Gastroesophageal sphincter (tissue), 4 donors: ENCODE results near the gene ARL4C. TPM values are rescaled to one million over a fixed set of nuclear protein-coding genes. Genes with fewer than 3 reads are reported as not detected.

Experiments
- ATAC-seq: fragments of 150-250 bp; one replicate; pipeline ENCODE4 v1.9.1; 2016; ENCODE audit warnings: mild to moderate bottlenecking, moderate library complexity
- H3K27ac ChIP-seq, 4 donors: fragments of 200-600 bp; sonication (generic) in 3 of 4; 1 replicate in 3 of 4; 2 replicates in 1 of 4; pipeline ENCODE4 v1.5.1; 2016 to 2019
- H3K27me3 ChIP-seq: fragments of 200-600 bp; sonication (generic); one replicate; pipeline ENCODE4 v1.5.1; 2019
- H3K36me3 ChIP-seq, 2 donors: fragments of 200-600 bp; sonication (generic); one replicate each; pipeline ENCODE4 v1.5.1; 2019; ENCODE audit warnings: control low read depth in 1 of 2
- H3K4me1 ChIP-seq, 3 donors: fragments of 200-600 bp; sonication (generic); 1 replicate in 2 of 3; 2 replicates in 1 of 3; pipeline ENCODE4 v1.5.1; 2016 to 2019; ENCODE audit warnings: control low read depth in 2 of 3
- H3K4me3 ChIP-seq, 2 donors: fragments of 200-600 bp; sonication (generic); one replicate each; pipeline ENCODE4 v1.5.1; 2019; ENCODE audit warnings: mild to moderate bottlenecking in 1 of 2, moderate library complexity in 1 of 2
- H3K9me3 ChIP-seq, 3 donors: fragments of 200-600 bp; sonication (generic); one replicate each; pipeline ENCODE4 v1.5.1; 2017 to 2019; ENCODE audit warnings: control low read depth in 2 of 3
- CTCF ChIP-seq, 4 experiments: fragments of 200-600 bp in 2 of 4; fragments of 450-650 bp in 2 of 4; sonication (generic) in 1 of 4; IDR thresholded peaks; one replicate each; pipeline ENCODE4 v1.5.1; 2017 to 2019; ENCODE audit warnings: antibody characterized with exemption in 4 of 4, mild to moderate bottlenecking in 2 of 4, moderate library complexity in 2 of 4
- EP300 ChIP-seq: sonication (generic); formaldehyde crosslinking; IDR thresholded peaks from one replicate; pipeline ENCODE4 v1.6.1; 2017; ENCODE audit warnings: antibody characterized with exemption, mild to moderate bottlenecking
- POLR2A ChIP-seq, 2 donors: fragments of 450-650 bp; IDR thresholded peaks; one replicate each; pipeline ENCODE4 v1.6.1; 2017; ENCODE audit warnings: antibody characterized with exemption in 2 of 2, mild to moderate bottlenecking in 2 of 2, moderate library complexity in 1 of 2
- POLR2AphosphoS5 ChIP-seq: sonication (generic); formaldehyde crosslinking; IDR thresholded peaks from one replicate; pipeline ENCODE4 v1.6.1; 2017; ENCODE audit warnings: antibody characterized with exemption
- WGBS, 2 donors: methylation state at CpG; one replicate each; pipeline ENCODE4 v1.1.5; 2018; ENCODE audit warnings: low coverage in 1 of 2; 5-methylcytosine and 5-hydroxymethylcytosine counted together
- total RNA-seq, 4 donors: library from RNA; depleted of rRNA; stranded (reverse); fragments of >200 nt; gene quantifications; one replicate each; pipeline ENCODE4 v1.1.0, GENCODE V29; 2016

ARL4C gene
- total RNA-seq, 4 donors from 2014 or later = 3.7 to 12.7 (median 7.2) TPM

GRCh38 chr2:234483568-234484251, 13.2 kb downstream of the ARL4C start:
- Histone ChIP-seq H3K4me1 (no peaks in the 10 kb centered on the region), H3K4me3 (no peak overlapping the region), H3K27me3 (no peaks in the 10 kb centered on the region), H3K36me3 (no peaks in the 10 kb centered on the region), H3K9me3 (no peaks in the 10 kb centered on the region), H3K27ac (no peak overlapping the region)
- no peak for ATAC-seq
- TF ChIP-seq CTCF (IDR thresholded peaks at IDR 0.05) = peak in 1 of 4 experiments; percentile 39
- no peak for TF ChIP-seq EP300
- 69 to 73% methylated on average over 5 to 8 of the region's 9 CpGs for WGBS, 2 donors

- no peaks in the 10 kb centered on the region for H3K36me3 ChIP-seq
- H3K27ac ChIP-seq = no peak overlapping the region
- no peaks in the 10 kb centered on the region for H3K27me3 ChIP-seq
- no peaks in the 10 kb centered on the region for H3K4me1 ChIP-seq
- TF ChIP-seq CTCF (IDR thresholded peaks at IDR 0.05) = no peak
- no peak for TF ChIP-seq POLR2A (IDR thresholded peaks at IDR 0.05)
- no peak for TF ChIP-seq EP300
- no peak for TF ChIP-seq POLR2AphosphoS5
- H3K4me3 ChIP-seq = no peak overlapping the region
- WGBS, 2 donors = 83 to 91% methylated on average over 4 to 5 of the region's 5 CpGs
- ATAC-seq = no peak
- no peaks in the 10 kb centered on the region for H3K9me3 ChIP-seq
These were observed 15.6 kb downstream of the ARL4C start for GRCh38 chr2:234481301-234481700.

- no peaks in the 10 kb centered on the region for H3K27me3 ChIP-seq
- H3K4me3 ChIP-seq = no peak overlapping the region
- H3K27ac ChIP-seq = no peak overlapping the region
- TF ChIP-seq POLR2A (IDR thresholded peaks at IDR 0.05) (no peak), EP300 (no peak), CTCF (IDR thresholded peaks at IDR 0.05) (no peak), POLR2AphosphoS5 (no peak)
- no peaks in the 10 kb centered on the region for H3K36me3 ChIP-seq
- 56 to 74% methylated on average over 3 of the region's 3 CpGs for WGBS, 2 donors
- no peaks in the 10 kb centered on the region for H3K9me3 ChIP-seq
- no peaks in the 10 kb centered on the region for H3K4me1 ChIP-seq
- no peak for ATAC-seq
These were observed 16.5 kb downstream of the ARL4C start for GRCh38 chr2:234480337-234480736.

- no peak overlapping the region for H3K4me3 ChIP-seq
- H3K27me3 ChIP-seq = no peaks in the 10 kb centered on the region
- no peaks in the 10 kb centered on the region for H3K9me3 ChIP-seq
- WGBS, 2 donors = 82 to 88% methylated on average over 9 of the region's 9 CpGs
- H3K36me3 ChIP-seq = no peaks in the 10 kb centered on the region
- no peak for ATAC-seq
- H3K4me1 ChIP-seq = no peaks in the 10 kb centered on the region
- TF ChIP-seq EP300 (no peak), POLR2AphosphoS5 (no peak), POLR2A (IDR thresholded peaks at IDR 0.05) (no peak), CTCF (IDR thresholded peaks at IDR 0.05) (no peak)
- no peak overlapping the region for H3K27ac ChIP-seq
These were observed 17.4 kb downstream of the ARL4C start for GRCh38 chr2:234479465-234479864.

GRCh38 chr2:234478121-234478858, 18.6 kb downstream of the ARL4C start:
- H3K4me3 ChIP-seq = no peak overlapping the region
- no peak for TF ChIP-seq POLR2A (IDR thresholded peaks at IDR 0.05)
- TF ChIP-seq POLR2AphosphoS5 = no peak
- no peak for TF ChIP-seq EP300
- no peak for TF ChIP-seq CTCF (IDR thresholded peaks at IDR 0.05)
- no peaks in the 10 kb centered on the region for H3K27me3 ChIP-seq
- WGBS, 2 donors = 68 to 87% methylated on average over 3 to 4 of the region's 4 CpGs
- no peaks in the 10 kb centered on the region for H3K4me1 ChIP-seq
- no peaks in the 10 kb centered on the region for H3K36me3 ChIP-seq
- H3K9me3 ChIP-seq = no peaks in the 10 kb centered on the region
- H3K27ac ChIP-seq = no peak overlapping the region
- no peak for ATAC-seq
